ENCODE results near the gene VEZT.

GRCh38 chr12:95205685-95206084 lies 11.9 kb upstream of the VEZT start:
- TF ChIP-seq, protein P1, sequence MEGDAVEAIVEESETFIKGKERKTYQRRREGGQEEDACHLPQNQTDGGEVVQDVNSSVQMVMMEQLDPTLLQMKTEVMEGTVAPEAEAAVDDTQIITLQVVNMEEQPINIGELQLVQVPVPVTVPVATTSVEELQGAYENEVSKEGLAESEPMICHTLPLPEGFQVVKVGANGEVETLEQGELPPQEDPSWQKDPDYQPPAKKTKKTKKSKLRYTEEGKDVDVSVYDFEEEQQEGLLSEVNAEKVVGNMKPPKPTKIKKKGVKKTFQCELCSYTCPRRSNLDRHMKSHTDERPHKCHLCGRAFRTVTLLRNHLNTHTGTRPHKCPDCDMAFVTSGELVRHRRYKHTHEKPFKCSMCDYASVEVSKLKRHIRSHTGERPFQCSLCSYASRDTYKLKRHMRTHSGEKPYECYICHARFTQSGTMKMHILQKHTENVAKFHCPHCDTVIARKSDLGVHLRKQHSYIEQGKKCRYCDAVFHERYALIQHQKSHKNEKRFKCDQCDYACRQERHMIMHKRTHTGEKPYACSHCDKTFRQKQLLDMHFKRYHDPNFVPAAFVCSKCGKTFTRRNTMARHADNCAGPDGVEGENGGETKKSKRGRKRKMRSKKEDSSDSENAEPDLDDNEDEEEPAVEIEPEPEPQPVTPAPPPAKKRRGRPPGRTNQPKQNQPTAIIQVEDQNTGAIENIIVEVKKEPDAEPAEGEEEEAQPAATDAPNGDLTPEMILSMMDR (IDR thresholded peaks at IDR 0.05): no peak
- TF ChIP-seq POLR2A (IDR thresholded peaks at IDR 0.05) (no peak), EP300 (IDR thresholded peaks at IDR 0.05) (no peak)

Data from ovary (tissue), 3 donors.